COLO668 (cell line): ENCODE measurements around the gene RCBTB2.

ENCODE experiments used
- DNase-seq: peaks from one replicate; lab custom pipeline; 2025; ENCODE audit not compliant: unreplicated experiment; lab: John Stamatoyannopoulos, UW

The RCBTB2 gene

DNA sequence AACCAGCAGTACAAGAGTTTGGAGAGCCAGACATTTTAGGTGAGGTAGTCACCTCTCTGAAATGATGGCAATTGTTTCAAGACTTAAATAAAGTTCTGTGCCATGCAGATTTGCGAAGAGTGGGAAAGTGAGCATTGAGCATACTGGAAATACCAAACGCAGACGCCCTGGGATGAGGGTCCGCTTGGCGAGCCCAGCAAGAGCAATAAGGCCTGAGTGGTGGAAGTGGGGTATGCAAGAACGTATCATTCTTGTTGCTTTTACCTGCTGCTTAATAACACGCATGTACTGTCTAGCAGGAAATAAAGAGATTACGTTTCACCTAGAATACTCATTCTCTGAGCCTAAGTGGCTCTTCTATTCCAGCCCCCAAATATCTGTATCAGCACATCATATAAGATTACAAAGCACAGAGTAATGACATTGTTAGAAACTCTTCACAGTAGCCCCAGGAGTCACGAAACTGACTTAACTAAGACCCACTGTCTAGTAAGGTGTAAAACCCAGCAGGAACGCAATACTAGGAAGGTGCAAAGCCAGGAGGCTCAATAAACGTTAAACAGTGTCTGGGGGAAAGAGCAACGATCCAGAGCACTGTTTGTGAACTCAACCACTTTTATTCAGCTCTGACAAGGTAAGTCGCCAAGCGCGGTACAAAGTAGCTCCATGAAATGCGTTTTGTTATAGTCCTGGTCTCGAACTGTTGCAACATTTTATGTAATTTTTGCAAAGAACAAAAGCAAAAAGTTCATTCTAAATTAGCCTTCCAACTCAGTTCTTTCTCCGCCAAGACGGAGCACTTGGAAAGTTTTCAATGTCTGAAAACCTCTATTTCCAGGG is 1.2 kb downstream of the RCBTB2 start:
- DNase-seq: peak; percentile 56

DNA sequence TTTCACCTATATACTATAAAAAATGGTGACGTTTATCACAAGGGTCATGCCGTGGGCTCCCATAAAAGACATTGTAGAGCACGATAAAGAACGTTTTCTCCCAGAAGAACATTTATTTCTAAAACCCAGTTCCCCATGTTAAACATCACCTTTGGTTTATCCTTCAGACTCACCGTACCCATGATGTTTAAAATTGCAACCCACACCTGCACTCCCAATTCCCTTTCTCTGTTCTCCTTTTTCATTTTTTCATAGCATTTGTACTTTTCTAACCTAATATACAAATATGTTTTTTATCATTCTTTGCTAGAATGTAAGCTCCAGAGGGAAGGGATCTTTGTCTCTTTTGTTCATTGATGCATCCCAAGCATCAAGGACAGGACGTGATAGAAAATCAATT is 2.0 kb downstream of the RCBTB2 start:
- no peak for DNase-seq

DNA sequence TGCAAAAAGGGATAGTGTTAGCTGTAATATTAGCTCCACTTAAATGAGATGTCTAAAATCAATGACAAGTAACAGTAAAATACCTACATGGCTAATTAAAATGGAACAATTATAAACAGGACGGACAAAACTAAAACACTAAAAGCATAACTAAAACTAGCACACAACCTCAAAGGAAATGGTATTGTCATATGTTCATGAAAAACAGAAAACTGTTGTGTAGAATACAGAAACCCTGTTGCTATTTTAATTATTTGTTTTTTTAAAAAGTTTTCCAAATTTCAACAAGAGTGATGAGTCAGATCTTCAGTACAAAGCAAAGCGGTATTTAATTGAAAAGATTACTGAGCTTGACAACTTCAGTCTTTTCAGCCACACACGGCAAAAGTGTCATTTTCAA is 4.2 kb downstream of the RCBTB2 start:
- no peak for DNase-seq

DNA sequence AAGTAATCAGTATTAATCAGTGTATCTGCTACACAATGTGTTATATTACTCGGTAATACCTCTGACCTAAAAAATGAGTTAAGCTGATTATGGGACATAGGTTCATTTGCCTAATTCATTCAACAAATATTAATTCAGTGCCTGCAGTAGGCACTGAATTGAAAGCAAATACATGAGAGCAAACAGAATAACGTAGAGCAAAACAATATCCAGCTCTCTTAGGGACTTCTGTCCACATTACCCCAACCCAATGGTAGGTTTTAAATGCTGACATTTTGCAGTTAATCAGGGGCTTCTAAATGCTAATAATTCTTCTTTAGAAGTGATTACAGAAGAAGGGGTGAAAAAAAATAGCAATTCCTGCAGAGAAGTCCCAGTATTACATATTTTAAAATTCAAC is 4.9 kb downstream of the RCBTB2 start:
- DNase-seq: no peak

DNA sequence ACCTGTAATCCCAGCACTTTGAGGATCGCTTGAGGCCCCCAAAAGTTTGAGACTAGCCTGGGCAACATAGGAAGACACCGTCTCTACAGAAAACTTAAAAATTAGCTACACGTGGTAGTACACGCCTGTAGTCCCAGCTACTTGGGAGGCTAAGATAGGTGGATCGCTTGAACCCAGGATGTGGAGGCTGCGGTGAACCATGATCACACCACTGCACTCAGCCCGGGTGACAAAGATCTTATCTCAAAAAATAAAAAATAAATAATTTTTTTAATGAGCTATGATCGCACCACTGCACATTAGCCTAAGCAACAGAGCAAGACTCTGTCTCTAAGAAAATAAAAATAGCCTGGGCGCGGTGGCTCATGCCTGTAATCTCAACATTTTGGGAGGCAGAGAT is 6.6 kb downstream of the RCBTB2 start:
- no peak for DNase-seq

DNA sequence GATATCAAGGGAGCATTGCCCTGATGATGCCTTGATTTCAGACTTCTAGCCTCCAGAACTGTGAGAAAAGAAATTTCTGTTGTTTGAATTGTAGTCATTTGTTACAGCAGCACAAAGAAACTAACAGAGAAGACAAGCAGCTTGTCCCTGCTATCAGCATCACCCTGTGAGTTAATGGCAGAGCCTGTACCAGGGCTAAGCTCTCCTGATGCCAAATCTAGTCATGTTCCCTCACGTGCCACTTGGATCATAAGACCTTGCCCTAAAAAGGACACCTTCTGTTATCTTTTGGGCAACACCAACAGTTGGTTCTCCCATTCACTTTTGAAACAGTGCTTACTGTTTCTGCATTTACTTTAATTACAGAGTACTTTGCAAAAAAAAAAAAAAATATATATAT is 14.8 kb downstream of the RCBTB2 start:
- no peak for DNase-seq

DNA sequence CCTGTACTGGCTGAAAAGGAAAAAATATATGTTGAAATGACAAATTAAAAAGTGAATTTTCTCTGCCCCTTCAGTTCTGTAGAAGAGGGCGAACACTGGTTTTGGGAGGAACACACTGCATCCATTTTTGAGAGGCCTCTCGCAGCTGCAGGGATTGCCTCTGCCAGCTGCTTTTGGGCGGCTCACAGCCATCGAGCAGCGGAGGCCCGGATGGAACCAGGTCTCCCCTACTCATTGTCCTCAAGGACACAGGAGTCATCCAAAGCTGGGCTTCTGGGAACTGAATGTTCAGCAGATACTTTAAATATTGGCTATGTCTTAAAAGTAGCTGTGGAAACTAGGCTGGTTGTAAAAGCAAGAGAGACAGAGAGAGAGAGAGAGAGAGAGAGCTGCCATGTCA is 17.1 kb downstream of the RCBTB2 start:
- DNase-seq: no peak

DNA sequence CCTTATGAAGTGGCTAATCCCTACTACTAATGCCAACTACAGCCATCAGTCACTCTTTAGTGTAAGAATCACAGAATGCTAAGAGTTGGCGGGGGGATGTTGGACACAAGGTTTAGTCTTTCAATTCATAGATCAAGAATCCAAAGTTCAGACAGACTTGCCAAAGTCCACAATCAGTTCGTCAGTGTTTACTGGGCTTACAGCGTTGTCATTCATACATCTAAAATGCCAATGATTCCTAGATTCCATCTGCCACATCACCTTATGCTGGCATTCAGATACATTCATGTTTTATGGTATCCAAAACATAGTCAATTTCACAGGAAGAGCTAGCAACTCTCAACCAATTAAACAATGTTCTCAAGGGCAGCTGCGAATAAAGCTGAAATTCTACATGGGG is 18.1 kb downstream of the RCBTB2 start:
- DNase-seq: no peak

DNA sequence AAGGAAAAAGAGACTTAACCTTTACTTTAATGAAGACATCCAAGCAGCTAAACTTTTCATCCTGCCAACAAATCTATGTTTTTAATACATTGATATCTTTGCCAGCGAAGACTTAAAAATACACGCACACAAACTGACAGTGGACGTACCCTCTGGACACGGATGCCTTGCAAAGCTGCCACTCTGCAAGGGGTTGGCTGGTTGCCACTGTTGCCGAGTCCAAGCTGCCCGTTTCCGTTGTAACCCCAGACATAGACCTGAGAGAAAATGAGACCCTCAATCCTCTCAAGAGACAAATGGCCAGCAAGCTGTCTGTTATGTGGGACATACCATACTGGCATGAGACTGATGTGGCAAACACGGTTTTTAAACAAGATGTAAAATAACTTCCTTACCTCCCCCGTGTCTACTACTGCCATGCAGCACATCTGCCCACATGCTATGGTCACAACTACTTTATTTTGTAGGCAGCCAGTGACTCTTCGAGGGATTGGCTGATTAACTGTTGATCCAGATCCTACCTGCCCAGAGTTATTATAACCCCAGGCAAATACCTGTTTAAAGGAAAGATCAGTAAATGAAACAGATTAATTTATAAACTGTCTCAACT is 21.2 kb downstream of the RCBTB2 start:
- DNase-seq: no peak

DNA sequence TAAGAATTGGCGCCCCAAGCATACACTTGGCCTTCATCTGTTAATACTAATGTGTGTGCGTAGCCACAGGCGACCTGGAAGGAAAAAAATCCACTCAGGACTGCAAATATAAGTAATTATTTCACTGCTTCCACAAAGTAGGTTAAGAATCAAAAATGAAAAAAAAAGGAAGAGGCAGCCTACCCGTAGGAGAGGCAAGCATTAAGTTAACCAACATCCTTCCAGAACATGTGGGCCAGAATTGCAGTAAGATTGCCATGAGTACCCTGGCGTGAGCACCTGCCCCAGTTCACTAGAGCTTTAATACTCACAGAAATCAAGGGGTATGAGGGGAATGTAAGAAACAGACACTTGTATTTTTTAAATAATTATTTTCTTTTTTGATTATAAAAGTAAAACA is 22.2 kb downstream of the RCBTB2 start:
- no peak for DNase-seq

DNA sequence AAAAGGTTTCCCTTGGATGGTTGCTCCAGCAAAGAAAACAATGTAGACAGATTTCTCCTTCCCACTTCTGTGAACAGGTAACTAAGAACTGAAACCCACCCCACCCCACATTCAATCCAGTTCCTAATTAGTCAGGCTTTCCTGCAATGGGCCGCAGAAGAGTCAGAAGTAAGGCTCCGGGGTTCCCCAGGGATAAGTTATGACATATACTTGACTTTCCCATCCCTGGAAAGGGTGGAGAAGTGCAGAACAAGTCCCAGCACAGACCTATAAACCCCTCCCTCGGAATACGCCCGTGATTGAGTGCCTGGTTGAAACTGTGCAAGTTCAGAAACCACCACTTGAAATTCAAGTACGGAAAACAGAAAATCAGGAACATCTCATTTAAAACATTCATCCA is 24.9 kb downstream of the RCBTB2 start:
- no peak for DNase-seq

DNA sequence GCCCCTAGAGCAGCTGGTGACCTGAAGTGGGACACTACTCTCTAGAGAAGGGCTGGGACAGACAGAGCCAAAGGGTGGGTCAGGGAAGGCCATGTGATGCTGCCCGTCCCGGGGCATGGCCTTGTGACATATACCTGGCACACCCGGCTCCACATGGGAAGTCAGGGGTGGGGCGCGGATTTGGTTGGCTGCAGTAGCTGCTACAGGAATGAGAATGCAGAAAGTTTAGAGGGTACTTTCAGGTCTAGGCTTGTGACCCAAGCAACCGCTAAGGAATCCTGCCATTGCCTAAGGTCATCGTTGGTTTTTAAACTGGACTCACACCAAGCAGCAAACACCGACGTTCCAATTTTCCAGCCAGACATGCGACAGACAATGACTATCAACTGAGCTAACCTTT is 25.9 kb downstream of the RCBTB2 start:
- DNase-seq: no peak

DNA sequence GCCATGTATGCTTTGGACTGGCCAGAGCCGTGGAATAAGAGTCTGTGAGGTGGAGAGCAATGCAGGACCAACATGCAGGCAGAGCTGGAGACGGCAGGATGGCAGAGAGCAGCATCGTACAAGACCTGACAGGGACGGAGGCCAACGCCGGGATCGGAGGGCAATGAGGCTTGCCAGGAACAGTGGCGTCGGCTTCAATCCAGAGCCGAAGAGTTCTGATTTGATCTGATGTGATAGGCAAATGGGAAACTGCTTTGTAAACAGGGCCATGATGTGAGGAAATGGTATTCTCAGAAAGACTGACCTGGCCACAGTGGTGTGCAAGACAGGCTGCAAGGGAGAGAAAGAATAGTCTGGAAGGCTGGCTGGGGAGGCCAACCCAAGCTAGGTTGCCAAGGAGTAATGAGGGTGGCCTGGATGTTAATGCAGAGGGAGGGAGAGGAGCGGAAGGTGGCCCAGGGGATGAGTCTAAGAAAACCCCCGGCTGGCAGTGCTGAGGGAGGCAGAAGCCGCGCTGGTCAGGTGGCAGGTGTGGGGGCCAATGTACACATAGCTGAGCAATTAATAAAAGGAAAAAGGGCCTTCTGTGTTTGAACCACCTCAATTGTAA is 26.7 kb downstream of the RCBTB2 start:
- DNase-seq: no peak

DNA sequence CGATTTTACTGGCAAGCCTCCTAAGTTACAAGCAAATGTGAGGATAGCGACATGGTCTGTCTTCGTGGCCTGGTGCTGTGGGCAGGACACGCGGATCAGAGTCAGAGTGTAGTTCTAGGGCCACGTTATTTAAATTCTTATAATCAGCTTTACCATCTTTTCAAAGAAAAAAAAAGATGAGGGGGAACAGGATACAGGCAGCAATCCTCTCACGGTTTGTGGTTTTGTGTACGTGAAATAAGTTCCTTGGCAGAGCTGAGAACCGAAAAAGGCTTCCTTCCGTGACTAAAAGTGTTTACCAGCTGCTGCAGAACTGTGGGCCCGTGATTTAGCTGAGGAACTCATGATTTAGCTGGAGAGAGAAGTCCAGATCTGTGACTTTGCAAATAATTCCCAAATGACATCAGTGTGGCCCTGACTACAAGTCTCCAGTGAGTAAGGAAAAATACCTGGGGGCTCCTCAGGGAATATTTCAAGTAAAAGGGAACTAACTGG is 27.2 kb downstream of the RCBTB2 start:
- no peak for DNase-seq

DNA sequence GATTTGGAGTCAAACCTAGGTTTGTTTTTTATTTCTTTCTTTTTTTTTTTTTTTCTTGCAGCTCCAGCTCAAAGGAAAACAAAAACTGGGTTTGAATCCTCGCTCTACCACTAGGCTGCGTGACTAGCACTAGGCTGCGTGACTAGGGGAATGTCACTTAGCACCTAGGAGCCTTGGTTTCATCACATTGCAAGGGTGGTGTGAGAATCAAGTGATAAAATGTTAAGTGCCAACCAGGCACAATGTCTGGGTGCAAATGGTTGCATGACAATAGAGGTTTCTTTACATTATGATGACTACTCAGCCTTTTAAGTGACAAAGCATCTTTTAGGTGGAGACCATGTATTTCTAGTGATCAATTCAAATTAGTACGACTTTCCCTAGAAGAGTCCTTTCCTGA is 27.9 kb downstream of the RCBTB2 start:
- no peak for DNase-seq

DNA sequence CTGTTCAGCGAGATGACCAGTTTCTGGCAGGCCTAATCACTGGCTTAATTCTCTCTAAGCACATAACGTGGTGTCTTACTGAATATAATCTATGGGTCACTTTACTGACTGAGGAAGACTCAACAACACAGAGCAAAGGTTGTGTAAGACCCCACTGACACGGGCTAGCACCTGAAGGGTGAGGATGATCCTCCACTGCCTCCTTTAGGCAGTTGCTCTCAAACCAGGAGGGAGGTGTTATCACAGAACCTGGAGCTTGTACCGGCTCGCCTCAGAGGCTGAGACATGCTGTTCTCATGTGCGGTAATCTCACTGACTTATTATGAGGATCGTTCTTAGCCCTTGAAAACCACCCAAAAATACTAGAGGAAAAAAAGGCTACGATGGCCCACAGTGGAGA is 28.3 kb downstream of the RCBTB2 start:
- no peak for DNase-seq

DNA sequence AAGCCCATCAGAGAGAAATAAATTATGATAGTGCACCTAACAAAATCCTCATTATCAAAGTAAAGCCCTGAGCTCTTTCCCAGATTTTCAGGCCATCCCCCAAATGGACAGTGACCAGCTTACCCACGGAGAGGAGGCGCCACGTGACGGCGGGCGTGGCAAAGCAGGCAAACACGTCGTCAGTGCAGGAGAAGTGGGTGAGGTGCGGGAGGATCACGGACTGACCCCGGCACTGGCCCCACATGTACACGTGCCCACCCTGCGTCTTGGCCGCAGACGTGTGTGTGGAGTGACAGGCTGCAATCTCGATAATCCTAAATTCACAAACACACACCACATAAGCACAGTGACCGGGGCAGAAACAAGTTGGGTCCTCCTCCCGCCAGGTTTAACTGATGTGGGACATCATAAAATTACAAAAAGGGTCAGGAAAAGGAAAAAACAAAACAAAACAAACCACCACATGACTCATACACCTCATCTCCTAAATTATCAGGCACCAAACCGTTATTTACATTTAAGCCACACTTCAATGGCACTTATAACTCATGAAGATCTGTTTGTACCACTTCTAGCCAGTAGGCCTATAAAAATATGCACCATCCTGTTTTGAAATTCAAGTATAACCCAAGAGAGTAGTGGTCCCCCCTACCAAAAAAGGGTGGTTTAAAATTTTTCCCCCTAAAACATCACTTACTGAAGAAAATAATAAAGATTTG is 30.1 kb downstream of the RCBTB2 start:
- DNase-seq: no peak

DNA sequence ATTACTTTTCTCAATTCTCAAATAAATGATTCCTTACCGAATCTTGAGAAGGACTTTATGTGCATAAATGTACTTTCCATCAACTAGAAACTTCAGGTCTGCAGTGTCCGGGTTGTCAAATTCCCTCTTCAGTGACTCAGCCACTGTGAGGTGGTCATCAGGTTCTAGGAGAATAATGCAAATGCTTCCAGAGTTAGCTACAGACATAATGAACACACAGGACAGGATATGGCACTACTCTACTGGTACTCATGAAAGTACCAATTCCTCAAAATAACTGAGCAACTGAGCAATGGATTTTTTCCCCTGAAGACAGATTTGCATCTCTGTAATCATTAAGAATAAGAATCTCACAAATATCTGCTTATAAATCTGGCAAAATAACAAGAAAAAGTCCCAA is 31.2 kb downstream of the RCBTB2 start:
- DNase-seq: no peak

DNA sequence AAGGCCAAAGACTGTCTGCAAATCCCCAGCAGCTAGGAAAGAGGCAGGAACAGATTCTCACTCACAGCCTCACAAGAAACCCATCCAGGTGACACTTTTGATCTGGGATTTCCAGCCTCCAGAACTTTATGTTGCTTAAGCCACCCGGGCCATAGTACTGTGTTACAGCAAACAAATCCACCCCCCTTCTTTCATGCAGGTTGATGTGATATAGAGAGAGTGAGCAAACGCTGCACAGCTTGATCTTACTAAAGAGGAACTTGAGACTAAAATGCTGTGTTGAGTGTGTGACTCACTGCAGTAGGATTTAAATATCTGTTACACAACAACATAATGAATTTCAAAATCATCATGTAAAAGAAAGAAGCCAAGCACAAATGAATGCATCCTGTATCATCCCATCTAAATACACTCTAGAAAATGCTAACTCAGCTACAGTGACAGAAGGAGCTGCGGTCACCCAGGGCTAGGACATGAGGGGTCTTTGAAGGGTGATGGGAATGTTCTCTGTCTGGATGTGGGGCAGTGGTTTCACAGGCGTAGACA is 32.2 kb downstream of the RCBTB2 start:
- DNase-seq: no peak

DNA sequence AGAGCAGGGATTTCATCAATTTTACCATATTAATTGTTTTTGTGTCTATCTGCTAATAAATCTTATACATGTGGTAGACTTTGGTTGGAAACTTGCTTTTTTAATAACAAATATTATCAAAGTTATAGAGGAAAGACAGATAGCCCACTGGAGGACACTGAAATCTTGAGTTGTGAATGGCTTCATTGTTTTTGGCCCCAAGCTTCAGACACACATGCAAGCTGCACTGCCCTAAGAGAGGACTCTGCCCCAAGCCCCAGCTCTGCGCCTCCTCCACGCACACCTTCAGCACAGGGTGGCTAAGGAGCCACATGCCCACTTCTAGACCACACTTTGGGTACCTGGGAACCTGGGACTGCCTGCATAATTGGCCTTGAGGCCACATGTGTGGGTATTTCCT is 35.2 kb downstream of the RCBTB2 start:
- DNase-seq: no peak
